RWPE2 (cell line): ENCODE results near the gene RPEL1.
"Not testable (repeated sequence)": the region's sequence is repeated elsewhere in the genome, so short reads cannot be mapped to it uniquely, and the experiment has no call there.

ENCODE experiments used
- ATAC-seq: fragments of 200-7000 bp; cut with Tn5 transposase; 3 replicates; pipeline ENCODE4 v1.9.1; 2021; ENCODE audit warnings: low read depth
- DNase-seq: peaks from one replicate; pipeline ENCODE4 v3.0.0-alpha.2; 2020; ENCODE audit warnings: low spot score
- H3K27ac ChIP-seq: fragments of 450-650 bp; 2 replicates; pipeline ENCODE4 v1.5.1; 2017; ENCODE audit warnings: mild to moderate bottlenecking; ENCODE audit not compliant: poor library complexity, severe bottlenecking
- H3K27me3 ChIP-seq: fragments of 250-450 bp; sonication (Bioruptor Pico); 2 replicates; pipeline ENCODE4 v1.5.1; 2021; ENCODE audit warnings: mild to moderate bottlenecking, moderate library complexity; ENCODE audit not compliant: insufficient read depth, poor library complexity, severe bottlenecking
- H3K36me3 ChIP-seq: fragments of 250-450 bp; sonication (Bioruptor Pico); 2 replicates; pipeline ENCODE4 v1.5.1; 2020; ENCODE audit warnings: low read depth, mild to moderate bottlenecking, moderate library complexity
- H3K4me1 ChIP-seq: fragments of 250-450 bp; sonication (Bioruptor Pico); 2 replicates; pipeline ENCODE4 v1.5.1; 2021; ENCODE audit warnings: mild to moderate bottlenecking, moderate library complexity; ENCODE audit not compliant: insufficient read depth, poor library complexity, severe bottlenecking
- H3K4me3 ChIP-seq: fragments of 250-450 bp; sonication (Bioruptor Pico); 2 replicates; pipeline ENCODE4 v1.5.1; 2021; ENCODE audit warnings: mild to moderate bottlenecking, moderate library complexity; ENCODE audit not compliant: severe bottlenecking
- H3K9me3 ChIP-seq: fragments of 250-450 bp; sonication (Bioruptor Pico); 2 replicates; pipeline ENCODE4 v1.5.1; 2021; ENCODE audit warnings: mild to moderate bottlenecking, moderate library complexity; ENCODE audit not compliant: severe bottlenecking
- CTCF ChIP-seq: fragments of 450-650 bp; IDR thresholded peaks from one replicate; pipeline ENCODE4 v1.5.1; 2017; ENCODE audit warnings: mild to moderate bottlenecking, moderate library complexity; ENCODE audit not compliant: poor library complexity, severe bottlenecking

The RPEL1 gene

GRCh38 chr10:103245587-103245986, at the start of gene RPEL1:
Gene RPEL1, plus strand, starts transcription at chr10:103245887. Its CDS starts 110 bp downstream, at chr10:103245997.
- H3K27me3 ChIP-seq, H3K27ac ChIP-seq, H3K9me3 ChIP-seq, H3K4me3 ChIP-seq, DNase-seq, H3K36me3 ChIP-seq, ATAC-seq: not testable (repeated sequence)
- peaks cover 17% of the 10 kb centered on the region for H3K4me1 ChIP-seq

- TF ChIP-seq CTCF, result no peak
These were observed 49.2 kb upstream of the RPEL1 start for GRCh38 chr10:103196516-103196915.

GRCh38 chr10:103197174-103197573, 48.5 kb upstream of the RPEL1 start:
- DNase-seq (no peak), ATAC-seq (peak; percentile 28; the same call in 1 of the 3 replicates)
- no peaks in the 10 kb centered on the region for H3K27me3 ChIP-seq
- no peaks in the 10 kb centered on the region for H3K9me3 ChIP-seq
- TF ChIP-seq CTCF, result no peak
- H3K4me1 ChIP-seq, result peaks cover 7% of the 10 kb centered on the region
- H3K4me3 ChIP-seq, result no peak overlapping the region
- H3K36me3 ChIP-seq, result no peaks in the 10 kb centered on the region
- H3K27ac ChIP-seq, result no peak overlapping the region

More at GRCh38 chr10:103196516-103196915, 49.2 kb upstream of the RPEL1 start:
- ATAC-seq, result no peak
- DNase-seq, result no peak
- Histone ChIP-seq H3K27ac (no peak overlapping the region), H3K9me3 (no peaks in the 10 kb centered on the region), H3K4me1 (peaks cover 7% of the 10 kb centered on the region), H3K36me3 (no peaks in the 10 kb centered on the region), H3K4me3 (no peak overlapping the region), H3K27me3 (no peaks in the 10 kb centered on the region)

- no peak for ATAC-seq
- no peak for TF ChIP-seq CTCF
- H3K4me1 ChIP-seq, result peaks cover 7% of the 10 kb centered on the region
- H3K27me3 ChIP-seq, result no peaks in the 10 kb centered on the region
- DNase-seq, result no peak
- H3K27ac ChIP-seq, result no peak overlapping the region
- H3K9me3 ChIP-seq, result no peaks in the 10 kb centered on the region
- no peaks in the 10 kb centered on the region for H3K36me3 ChIP-seq
- H3K4me3 ChIP-seq, result no peak overlapping the region
These were observed 47.8 kb upstream of the RPEL1 start for GRCh38 chr10:103197903-103198302.

GRCh38 chr10:103198648-103199047, 47.0 kb upstream of the RPEL1 start:
- no peak for ATAC-seq
- H3K27ac ChIP-seq, result no peak overlapping the region

More at GRCh38 chr10:103198648-103199047, 47.0 kb upstream of the RPEL1 start:
- no peaks in the 10 kb centered on the region for H3K9me3 ChIP-seq
- peaks cover 7% of the 10 kb centered on the region for H3K4me1 ChIP-seq
- H3K4me3 ChIP-seq, result no peak overlapping the region
- no peaks in the 10 kb centered on the region for H3K36me3 ChIP-seq
- DNase-seq, result no peak
- H3K27me3 ChIP-seq, result no peaks in the 10 kb centered on the region
- TF ChIP-seq CTCF, result no peak
